H9 (cell line): ENCODE data around the gene SHB. TPM values are rescaled to one million over a fixed set of nuclear protein-coding genes. Genes with fewer than 3 reads are reported as not detected.

ENCODE experiments used
- DNase-seq: peaks from one replicate; pipeline ENCODE4 v3.0.0-alpha.2; 2017
- H2AFZ ChIP-seq: one replicate; pipeline ENCODE4 v1.6.1; 2013; ENCODE audit warnings: mild to moderate bottlenecking, low read length, control low read depth, moderate library complexity
- H2AK5ac ChIP-seq: 2 replicates; pipeline ENCODE4 v1.6.1; 2013; ENCODE audit warnings: low read length, control low read depth, mixed read lengths; ENCODE audit not compliant: insufficient read length
- H2BK120ac ChIP-seq: one replicate; pipeline ENCODE4 v1.6.1; 2013; ENCODE audit warnings: low read depth, mild to moderate bottlenecking, low read length, control low read depth, inconsistent platforms; ENCODE audit not compliant: poor library complexity, severe bottlenecking
- H2BK12ac ChIP-seq: 2 replicates; pipeline ENCODE4 v1.6.1; 2013; ENCODE audit warnings: low read length, control low read depth, mixed read lengths, low read depth; ENCODE audit not compliant: insufficient read length
- H2BK15ac ChIP-seq: 2 replicates; pipeline ENCODE4 v1.6.1; 2013; ENCODE audit warnings: low read depth, low read length, control low read depth
- H2BK20ac ChIP-seq: one replicate; pipeline ENCODE4 v1.6.1; 2013; ENCODE audit warnings: low read depth, mild to moderate bottlenecking, low read length, control low read depth, inconsistent platforms; ENCODE audit not compliant: poor library complexity, severe bottlenecking
- H2BK5ac ChIP-seq: 2 replicates; pipeline ENCODE4 v1.6.1; 2013; ENCODE audit warnings: low read length, control low read depth, mixed read lengths; ENCODE audit not compliant: insufficient read length
- H3K14ac ChIP-seq: 2 replicates; pipeline ENCODE4 v1.6.1; 2013; ENCODE audit warnings: low read length, control low read depth; ENCODE audit not compliant: insufficient read depth
- H3K18ac ChIP-seq: 2 replicates; pipeline ENCODE4 v1.6.1; 2013; ENCODE audit warnings: low read depth, mild to moderate bottlenecking, mixed read lengths, low read length, control low read depth; ENCODE audit not compliant: insufficient read length
- H3K23ac ChIP-seq: 2 replicates; pipeline ENCODE4 v1.6.1; 2013; ENCODE audit warnings: low read length, control low read depth, mixed read lengths, low read depth; ENCODE audit not compliant: insufficient read length
- H3K23me2 ChIP-seq: 2 replicates; pipeline ENCODE4 v1.6.1; 2013; ENCODE audit warnings: low read depth, mild to moderate bottlenecking, mixed read lengths, low read length, control low read depth; ENCODE audit not compliant: insufficient read length, poor library complexity, severe bottlenecking
- H3K27ac ChIP-seq: 2 replicates; pipeline ENCODE4 v1.5.1; 2013; ENCODE audit warnings: low read length, control low read depth, mixed read lengths, low read depth; ENCODE audit not compliant: insufficient read length
- H3K27me3 ChIP-seq: 2 replicates; pipeline ENCODE4 v1.6.1; 2013; ENCODE audit warnings: low read length, control low read depth, inconsistent platforms; ENCODE audit not compliant: insufficient read depth
- H3K4ac ChIP-seq: 2 replicates; pipeline ENCODE4 v1.6.1; 2013; ENCODE audit warnings: low read depth, mild to moderate bottlenecking, control low read depth, inconsistent platforms, low read length, moderate library complexity
- H3K4me1 ChIP-seq: 2 replicates; pipeline ENCODE4 v1.6.1; 2013; ENCODE audit warnings: low read length, control low read depth, inconsistent platforms; ENCODE audit not compliant: insufficient read depth
- H3K4me2 ChIP-seq: 2 replicates; pipeline ENCODE4 v1.6.1; 2013; ENCODE audit warnings: low read length, control low read depth, mixed read lengths; ENCODE audit not compliant: insufficient read length, insufficient read depth
- H3K56ac ChIP-seq: 2 replicates; pipeline ENCODE4 v1.6.1; 2013; ENCODE audit warnings: low read depth, mild to moderate bottlenecking, mixed read lengths, low read length, control low read depth; ENCODE audit not compliant: insufficient read length
- H3K79me1 ChIP-seq: 2 replicates; pipeline ENCODE4 v1.6.1; 2013; ENCODE audit warnings: low read depth, mild to moderate bottlenecking, moderate library complexity, low read length, control low read depth, inconsistent platforms; ENCODE audit not compliant: insufficient read depth, poor library complexity, severe bottlenecking
- H3K79me2 ChIP-seq: 2 replicates; pipeline ENCODE4 v1.6.1; 2013; ENCODE audit warnings: low read length, control low read depth, inconsistent platforms; ENCODE audit not compliant: insufficient read depth
- H3K9ac ChIP-seq: 2 replicates; pipeline ENCODE4 v1.6.1; 2013; ENCODE audit warnings: low read length, control low read depth, mixed read lengths; ENCODE audit not compliant: insufficient read length; ENCODE audit errors: extremely low read depth
- H3K9me3 ChIP-seq: one replicate; pipeline ENCODE4 v1.6.1; 2013; ENCODE audit warnings: low read depth, low read length, inconsistent platforms; ENCODE audit not compliant: control insufficient read depth
- H3T11ph ChIP-seq: one replicate; pipeline ENCODE4 v1.6.1; 2013; ENCODE audit warnings: mild to moderate bottlenecking, low read length, control low read depth, inconsistent platforms
- H4K20me1 ChIP-seq: one replicate; pipeline ENCODE4 v1.6.1; 2013; ENCODE audit not compliant: control insufficient read depth, insufficient read length, insufficient read depth
- H4K5ac ChIP-seq: 2 replicates; pipeline ENCODE4 v1.6.1; 2013; ENCODE audit warnings: low read depth, mild to moderate bottlenecking, mixed read lengths, low read length, control low read depth; ENCODE audit not compliant: insufficient read length
- H4K8ac ChIP-seq: replicated peaks from 2 replicates; pipeline ENCODE4 v1.6.1; 2013; ENCODE audit warnings: low read length, control low read depth, mixed read lengths, low read depth; ENCODE audit not compliant: insufficient read length
- H4K91ac ChIP-seq: 2 replicates; pipeline ENCODE4 v1.6.1; 2013; ENCODE audit warnings: low read depth, mild to moderate bottlenecking, moderate library complexity, mixed read lengths, low read length, control low read depth; ENCODE audit not compliant: insufficient read length
- H3K27ac Mint-ChIP-seq, 3 experiments: 2 replicates in 2 of 3; 3 replicates in 1 of 3; pipeline ENCODE4 v1.8.0; 2020 to 2021; ENCODE audit warnings: mixed read lengths in 3 of 3, mild to moderate bottlenecking in 1 of 3, moderate library complexity in 1 of 3
- H3K27me3 Mint-ChIP-seq: 2 replicates; pipeline ENCODE4 v1.8.0; 2021; ENCODE audit warnings: low read depth, mild to moderate bottlenecking, moderate library complexity, mixed read lengths
- H3K36me3 Mint-ChIP-seq, 3 experiments: 2 replicates in 2 of 3; 3 replicates in 1 of 3; pipeline ENCODE4 v1.8.0; 2020 to 2021; ENCODE audit warnings: low read depth in 3 of 3, mixed read lengths in 3 of 3; ENCODE audit not compliant: insufficient read depth in 1 of 3
- H3K4me1 Mint-ChIP-seq, 2 experiments: 2 replicates each; pipeline ENCODE4 v1.8.0; 2020; ENCODE audit warnings: mixed read lengths in 2 of 2
- H3K4me3 Mint-ChIP-seq, 2 experiments: 2 replicates in 1 of 2; 3 replicates in 1 of 2; pipeline ENCODE4 v1.8.0; 2020 to 2021; ENCODE audit warnings: mild to moderate bottlenecking in 2 of 2, mixed read lengths in 2 of 2, moderate library complexity in 1 of 2
- H3K9me3 Mint-ChIP-seq, 2 experiments: 2 replicates in 1 of 2; 3 replicates in 1 of 2; pipeline ENCODE4 v1.8.0; 2020; ENCODE audit warnings: mild to moderate bottlenecking in 2 of 2, mixed read lengths in 2 of 2, moderate library complexity in 1 of 2
- CTCF ChIP-seq: fragments of 200-600 bp; sonication (generic); conservative IDR thresholded peaks from 3 replicates; pipeline ENCODE4 v1.8.0; 2021; ENCODE audit warnings: antibody characterized with exemption, mild to moderate bottlenecking
- WGBS: extraction: QIAGEN DNeasy Blood & Tissue Kit; methylation state at CpG from one replicate; pipeline ENCODE4 v1.1.7; 2013; ENCODE audit warnings: missing lambda C conversion rate, low lambda C conversion rate, mixed read lengths; ENCODE audit not compliant: insufficient read length; ENCODE audit errors: extremely low coverage; 5-methylcytosine and 5-hydroxymethylcytosine counted together
- total RNA-seq: library from RNA; stranded (reverse); gene quantifications from 2 replicates; pipeline ENCODE4 v1.2.1, GENCODE V29; 2021

The SHB gene
- total RNA-seq, 1 experiment from 2014 or later, result 14.6 TPM

- Histone ChIP-seq H3K4ac (no peak overlapping the region), H2BK5ac (no peak overlapping the region), H3T11ph (no peak overlapping the region), H2BK120ac (no peak overlapping the region), H3K56ac (no peak overlapping the region), H3K4me2 (no peak overlapping the region), H2BK20ac (no peak overlapping the region), H4K5ac (no peak overlapping the region), H3K9ac (no peak overlapping the region), H3K79me1 (no peaks in the 10 kb centered on the region), H3K27me3 (no peaks in the 10 kb centered on the region), H4K20me1 (no peaks in the 10 kb centered on the region), H4K8ac (no peak overlapping the region), H2AFZ (no peak overlapping the region), H3K79me2 (no peaks in the 10 kb centered on the region), H3K4me1 (peaks cover 25% of the 10 kb centered on the region; the same call in 1 of the 2 replicates), H2BK15ac (no peak overlapping the region), H2AK5ac (no peak overlapping the region), H3K9me3 (no peaks in the 10 kb centered on the region), H3K18ac (no peak overlapping the region), H4K91ac (no peak overlapping the region), H3K23me2 (no peaks in the 10 kb centered on the region), H2BK12ac (no peak overlapping the region), H3K14ac (peak overlapping the region; percentile 22; the same call in 1 of the 2 replicates), H3K23ac (no peak overlapping the region), H3K27ac (no peak overlapping the region)
- Mint-ChIP-seq H3K9me3 (no peaks in the 10 kb centered on the region), H3K4me3 (no peak overlapping the region), H3K4me1 (peaks cover 82 to 86% of the 10 kb centered on the region in 2 experiments), H3K27me3 (no peaks in the 10 kb centered on the region), H3K27ac (peak overlapping the region; percentile 12 to 94 (median 24); a peak in 5 of 7 replicates), H3K36me3 (no peaks in the 10 kb centered on the region; a peak in 1 of 7 replicates)
- no peak; the same call in 2 of the 3 replicates for TF ChIP-seq CTCF
- WGBS, result no CpG with 5 or more reads among the region's 5 CpGs
- DNase-seq, result no peak
Measured at GRCh38 chr9:38023661-38024035, 45.4 kb downstream of the SHB start.
